Adrenal gland (tissue), 5 donors: ENCODE measurements around the gene EXT2.

ENCODE experiments used
- POLR2A ChIP-seq, 2 donors: fragments of 450-650 bp; IDR thresholded peaks; one replicate each; pipeline ENCODE4 v1.6.1; 2017; ENCODE audit warnings: antibody characterized with exemption in 2 of 2, mild to moderate bottlenecking in 2 of 2, moderate library complexity in 1 of 2
- TF ChIP-seq, protein P1 (sequence below), 6 experiments: fragments of 450-650 bp in 4 of 6; fragments of 200-600 bp in 2 of 6; sonication (generic) in 1 of 6; IDR thresholded peaks; 1 replicate in 5 of 6; 2 replicates in 1 of 6; pipeline versions ENCODE4 v1.5.1 to v1.8.0; 2016 to 2021; ENCODE audit warnings: antibody characterized with exemption in 6 of 6, mild to moderate bottlenecking in 2 of 6, moderate library complexity in 1 of 6
- donor health status: DM: no; HTN: no; CAD: no.

DNA sequence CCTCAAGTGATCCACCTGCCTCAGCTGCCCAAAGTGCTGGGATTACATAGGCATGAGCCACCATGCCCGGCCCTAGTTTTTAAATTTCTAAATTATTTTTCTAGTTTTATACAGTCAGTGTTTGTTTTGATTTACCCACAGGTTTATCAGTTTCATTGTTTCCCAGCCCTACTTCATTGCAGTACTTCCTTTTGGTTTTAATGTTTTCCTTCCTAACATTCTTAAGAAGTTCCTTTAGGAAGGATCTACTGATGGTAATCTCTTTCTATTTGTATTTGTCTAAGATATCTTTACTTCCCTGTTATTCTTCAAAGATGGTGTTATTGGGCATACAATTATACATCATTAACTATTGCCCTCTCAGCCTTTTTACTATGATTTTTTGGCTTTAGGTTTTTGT lies 4.9 kb upstream of the EXT2 start:
- TF ChIP-seq POLR2A (IDR thresholded peaks at IDR 0.05) = no peak
- TF ChIP-seq, protein P1, sequence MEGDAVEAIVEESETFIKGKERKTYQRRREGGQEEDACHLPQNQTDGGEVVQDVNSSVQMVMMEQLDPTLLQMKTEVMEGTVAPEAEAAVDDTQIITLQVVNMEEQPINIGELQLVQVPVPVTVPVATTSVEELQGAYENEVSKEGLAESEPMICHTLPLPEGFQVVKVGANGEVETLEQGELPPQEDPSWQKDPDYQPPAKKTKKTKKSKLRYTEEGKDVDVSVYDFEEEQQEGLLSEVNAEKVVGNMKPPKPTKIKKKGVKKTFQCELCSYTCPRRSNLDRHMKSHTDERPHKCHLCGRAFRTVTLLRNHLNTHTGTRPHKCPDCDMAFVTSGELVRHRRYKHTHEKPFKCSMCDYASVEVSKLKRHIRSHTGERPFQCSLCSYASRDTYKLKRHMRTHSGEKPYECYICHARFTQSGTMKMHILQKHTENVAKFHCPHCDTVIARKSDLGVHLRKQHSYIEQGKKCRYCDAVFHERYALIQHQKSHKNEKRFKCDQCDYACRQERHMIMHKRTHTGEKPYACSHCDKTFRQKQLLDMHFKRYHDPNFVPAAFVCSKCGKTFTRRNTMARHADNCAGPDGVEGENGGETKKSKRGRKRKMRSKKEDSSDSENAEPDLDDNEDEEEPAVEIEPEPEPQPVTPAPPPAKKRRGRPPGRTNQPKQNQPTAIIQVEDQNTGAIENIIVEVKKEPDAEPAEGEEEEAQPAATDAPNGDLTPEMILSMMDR (IDR thresholded peaks at IDR 0.05) = no peak
